Tibial artery (tissue), 4 donors: Measurements from ENCODE around the gene SREK1IP1.

Source experiments
- DNase-seq, 2 donors: peaks; one replicate each; pipeline ENCODE4 v3.0.0-alpha.2; 2019
- H3K27ac ChIP-seq, 2 donors: fragments of 200-600 bp; sonication (generic) in 1 of 2; 1 replicate in 1 of 2; 2 replicates in 1 of 2; pipeline ENCODE4 v1.5.1; 2018 to 2019; ENCODE audit warnings: mild to moderate bottlenecking in 1 of 2
- H3K27me3 ChIP-seq, 2 donors: fragments of 200-600 bp; sonication (generic) in 1 of 2; one replicate each; pipeline versions ENCODE4 v1.5.1 to v1.6.0; 2016 to 2019
- H3K36me3 ChIP-seq, 3 donors: fragments of 200-600 bp; sonication (generic) in 2 of 3; one replicate each; pipeline ENCODE4 v1.5.1; 2016 to 2019; ENCODE audit warnings: mild to moderate bottlenecking in 2 of 3
- H3K4me1 ChIP-seq, 4 donors: fragments of 200-600 bp; sonication (generic) in 2 of 4; 1 replicate in 3 of 4; 2 replicates in 1 of 4; pipeline ENCODE4 v1.5.1; 2016 to 2019
- H3K4me3 ChIP-seq, 2 donors: fragments of 200-600 bp; sonication (generic) in 1 of 2; 1 replicate in 1 of 2; 2 replicates in 1 of 2; pipeline ENCODE4 v1.5.1; 2018 to 2019; ENCODE audit warnings: mild to moderate bottlenecking in 2 of 2
- H3K9me3 ChIP-seq, 3 donors: fragments of 200-600 bp; sonication (generic) in 1 of 3; one replicate each; pipeline ENCODE4 v1.5.1; 2016 to 2019
- CTCF ChIP-seq, 2 experiments: fragments of 200-600 bp in 1 of 2; fragments of 450-650 bp in 1 of 2; IDR thresholded peaks; one replicate each; pipeline ENCODE4 v1.5.1; 2017 to 2019; ENCODE audit warnings: antibody characterized with exemption in 2 of 2, mild to moderate bottlenecking in 1 of 2, moderate library complexity in 1 of 2
- intact Hi-C: fragments of 100-400 bp; cut with DNase I; formaldehyde crosslinking; loops from one replicate; pipeline ENCODE4 v1.15.0; 2023; ENCODE audit warnings: low total_unique reads

The SREK1IP1 gene

GRCh38 chr5:64765804-64766504, 2.5 kb downstream of the SREK1IP1 start:
- Histone ChIP-seq H3K36me3 (peaks cover 0 to 19% (median 0%) of the 10 kb centered on the region in 3 donors), H3K4me3 (no peak overlapping the region), H3K27ac (no peak overlapping the region), H3K4me1 (peaks cover 0 to 41% (median 34%) of the 10 kb centered on the region in 4 donors), H3K27me3 (no peaks in the 10 kb centered on the region), H3K9me3 (no peaks in the 10 kb centered on the region)
- no peak for DNase-seq
- no peak for TF ChIP-seq CTCF (IDR thresholded peaks at IDR 0.05)
- intact Hi-C loops: no loop called here

GRCh38 chr5:64763948-64764503, 4.5 kb downstream of the SREK1IP1 start:
- no peak for DNase-seq
- H3K9me3 ChIP-seq: no peaks in the 10 kb centered on the region
- H3K4me1 ChIP-seq: peaks cover 0 to 31% (median 21%) of the 10 kb centered on the region in 4 donors
- no peak for TF ChIP-seq CTCF (IDR thresholded peaks at IDR 0.05)
- no peak overlapping the region for H3K4me3 ChIP-seq
- H3K36me3 ChIP-seq: peaks cover 0 to 19% (median 0%) of the 10 kb centered on the region in 3 donors
- no peaks in the 10 kb centered on the region for H3K27me3 ChIP-seq
- intact Hi-C loops: no loop called here
- H3K27ac ChIP-seq: no peak overlapping the region

GRCh38 chr5:64759960-64760660, 8.4 kb downstream of the SREK1IP1 start:
- peaks cover 0 to 12% (median 6%) of the 10 kb centered on the region in 4 donors for H3K4me1 ChIP-seq
- no peak overlapping the region for H3K27ac ChIP-seq
- intact Hi-C loops: no loop called here
- DNase-seq: no peak
- H3K9me3 ChIP-seq: no peaks in the 10 kb centered on the region
- H3K36me3 ChIP-seq: peaks cover 0 to 19% (median 0%) of the 10 kb centered on the region in 3 donors
- H3K4me3 ChIP-seq: no peak overlapping the region
- TF ChIP-seq CTCF (IDR thresholded peaks at IDR 0.05): no peak
- no peaks in the 10 kb centered on the region for H3K27me3 ChIP-seq

- Histone ChIP-seq H3K27ac (no peak overlapping the region), H3K27me3 (no peaks in the 10 kb centered on the region), H3K4me1 (peaks cover 0 to 10% (median 4%) of the 10 kb centered on the region in 4 donors), H3K4me3 (no peak overlapping the region), H3K36me3 (peaks cover 3 to 19% (median 7%) of the 10 kb centered on the region in 3 donors), H3K9me3 (no peaks in the 10 kb centered on the region)
- intact Hi-C loops: no loop called here
- no peak for TF ChIP-seq CTCF (IDR thresholded peaks at IDR 0.05)
- no peak for DNase-seq
Measured at GRCh38 chr5:64758901-64759300, 9.6 kb downstream of the SREK1IP1 start.

GRCh38 chr5:64754066-64754465, 14.4 kb downstream of the SREK1IP1 start:
- Histone ChIP-seq H3K27ac (no peak overlapping the region), H3K4me3 (no peak overlapping the region), H3K36me3 (peaks cover 4 to 12% (median 11%) of the 10 kb centered on the region in 3 donors), H3K9me3 (no peaks in the 10 kb centered on the region), H3K4me1 (peaks cover 0 to 3% (median 1%) of the 10 kb centered on the region in 4 donors), H3K27me3 (no peaks in the 10 kb centered on the region)
- no peak for DNase-seq
- no peak for TF ChIP-seq CTCF (IDR thresholded peaks at IDR 0.05)
- intact Hi-C loops: no loop called here
